ENCODE results near the gene MMP28.

GRCh38 chr17:35797918-35798317, 2.5 kb upstream of the MMP28 start:
- TF ChIP-seq CTCF (IDR thresholded peaks at IDR 0.05) (no peak), POLR2A (IDR thresholded peaks at IDR 0.05) (no peak), POLR2AphosphoS5 (IDR thresholded peaks at IDR 0.05) (no peak)

Measured in breast epithelium (tissue), 3 donors.